CD4-positive, alpha-beta T cell treated with Interleukin-15 for 4 hours (primary cell): ENCODE results near the gene CYP26B1.
"Not testable (repeated sequence)": the region's sequence is repeated elsewhere in the genome, so short reads cannot be mapped to it uniquely, and the experiment has no call there.

Experiments
- DNase-seq: peaks from one replicate; pipeline ENCODE4 v3.0.0-alpha.2; 2020; ENCODE audit warnings: low spot score

Gene CYP26B1

DNA sequence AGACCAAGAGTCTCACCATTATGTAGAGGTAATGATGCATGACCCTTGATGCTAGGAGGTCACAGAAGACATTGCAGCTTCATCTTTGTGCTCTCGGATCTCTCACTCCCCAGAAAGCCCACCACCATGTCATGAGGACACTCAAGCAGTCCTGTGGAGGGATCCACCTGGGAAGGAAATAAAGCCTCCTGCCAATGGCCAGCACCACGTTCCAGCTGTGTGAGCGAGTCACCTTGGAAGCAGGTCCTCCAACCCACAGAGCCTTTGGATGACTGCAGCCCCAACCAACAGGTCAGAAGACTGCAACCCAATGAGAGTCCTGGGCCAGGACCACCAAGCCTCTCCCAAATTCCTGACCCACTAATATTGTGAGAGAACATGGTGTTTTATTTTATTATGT, 38.4 kb downstream of the CYP26B1 start:
- DNase-seq: no peak

GRCh38 chr2:72108121-72108520, 39.5 kb downstream of the CYP26B1 start:
- no peak for DNase-seq

- DNase-seq: no peak
Measured at GRCh38 chr2:72106978-72107377, 40.7 kb downstream of the CYP26B1 start.

DNA sequence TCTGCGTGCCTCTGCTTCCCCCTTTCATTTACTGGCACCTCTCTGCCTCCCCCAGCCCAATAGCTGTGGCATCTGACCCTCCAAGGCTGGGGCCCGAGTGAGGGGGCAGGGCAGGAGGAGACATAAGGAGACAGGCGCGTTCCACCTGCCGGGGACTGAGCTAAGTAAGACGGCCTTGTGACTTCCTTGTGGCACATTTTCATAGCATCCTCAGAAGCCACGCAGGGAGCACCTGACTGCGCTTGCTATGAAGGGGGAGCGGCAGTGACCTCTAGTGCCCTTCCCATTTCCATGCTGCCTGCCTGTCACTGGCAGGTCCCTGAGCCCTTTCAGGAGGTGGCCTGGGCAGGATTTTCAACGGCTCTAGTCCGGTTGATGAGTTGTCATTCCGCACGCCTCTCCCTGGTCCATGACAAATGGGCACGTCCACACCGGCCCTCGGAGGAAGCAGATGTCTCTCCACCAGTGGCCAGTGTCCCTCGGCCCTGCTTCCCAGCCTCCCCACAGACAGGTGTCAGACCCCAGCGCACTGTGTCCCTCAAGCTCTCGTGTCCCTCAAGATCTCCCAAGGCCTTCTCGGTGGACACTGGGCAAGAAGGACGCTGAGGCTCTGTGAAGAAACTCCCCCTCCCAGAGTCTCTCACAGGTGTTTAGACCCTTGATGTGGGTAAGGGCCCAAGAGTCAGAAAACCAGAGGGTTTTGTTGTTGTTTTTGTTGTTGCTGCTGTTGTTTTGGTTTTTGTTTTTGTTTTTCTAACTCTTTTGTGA, 42.7 kb downstream of the CYP26B1 start:
- DNase-seq: no peak

DNA sequence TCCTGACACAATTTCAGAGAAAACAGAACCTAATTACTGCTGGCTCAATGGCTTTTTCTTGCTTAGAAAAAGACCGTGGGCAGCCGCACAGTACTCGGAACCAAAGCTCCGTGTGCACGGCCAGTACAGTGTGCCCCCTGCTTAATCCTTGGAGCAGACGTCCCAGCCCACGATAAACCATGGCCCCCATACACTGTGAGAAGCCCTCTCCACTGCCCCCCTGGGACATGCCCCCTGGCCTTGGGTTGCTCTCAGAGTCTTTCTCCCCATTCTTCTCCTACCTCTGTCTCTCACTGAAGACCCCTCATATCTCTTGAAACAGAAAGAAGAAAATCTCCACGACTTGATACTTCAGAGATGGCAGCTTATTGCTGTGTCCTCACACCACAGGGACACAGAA, 44.0 kb downstream of the CYP26B1 start:
- DNase-seq: no peak

GRCh38 chr2:72103161-72103560, 44.5 kb downstream of the CYP26B1 start:
- no peak for DNase-seq

DNA sequence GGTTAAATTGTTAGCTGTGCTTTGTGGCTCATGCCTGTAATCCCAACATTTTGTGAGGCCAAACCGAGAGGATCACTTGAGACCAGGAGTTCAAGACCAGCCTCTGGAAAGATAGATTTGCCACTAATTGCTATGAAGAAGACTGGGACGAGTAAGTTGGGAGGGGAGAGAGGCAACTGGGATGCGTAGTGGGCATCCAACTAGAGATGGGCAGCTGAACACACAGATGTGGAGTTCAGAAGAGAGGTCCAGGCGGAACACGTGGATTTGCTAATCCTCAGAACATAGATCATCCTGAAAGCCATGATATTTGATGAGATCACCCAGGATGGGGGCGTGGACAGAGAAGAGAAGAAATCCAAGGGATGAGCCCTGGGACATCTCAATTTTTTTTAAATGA, 48.7 kb downstream of the CYP26B1 start:
- DNase-seq: no peak

- no peak for DNase-seq
Measured at GRCh38 chr2:72097276-72097675, 50.4 kb downstream of the CYP26B1 start.

DNA sequence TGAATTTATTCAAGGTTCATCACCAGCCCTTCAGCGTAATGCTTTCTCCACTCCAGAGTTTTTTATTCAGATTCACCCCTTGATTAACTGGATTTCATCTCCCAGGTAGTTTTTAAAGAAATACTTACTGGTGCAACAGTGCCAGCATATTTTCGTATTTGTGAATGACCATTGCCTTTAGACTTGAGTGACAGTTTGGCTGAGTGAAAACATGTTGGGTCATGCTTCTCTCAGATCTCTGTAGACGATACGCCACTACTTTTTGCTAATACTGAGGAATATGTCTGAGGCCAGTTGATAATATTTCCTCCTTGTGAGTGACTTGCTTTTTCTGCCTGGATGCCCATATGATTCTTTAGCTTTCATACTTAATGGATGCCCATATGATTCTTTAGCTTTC, 51.5 kb downstream of the CYP26B1 start:
- no peak for DNase-seq

GRCh38 chr2:72095364-72095763, 52.3 kb downstream of the CYP26B1 start:
- no peak for DNase-seq

DNA sequence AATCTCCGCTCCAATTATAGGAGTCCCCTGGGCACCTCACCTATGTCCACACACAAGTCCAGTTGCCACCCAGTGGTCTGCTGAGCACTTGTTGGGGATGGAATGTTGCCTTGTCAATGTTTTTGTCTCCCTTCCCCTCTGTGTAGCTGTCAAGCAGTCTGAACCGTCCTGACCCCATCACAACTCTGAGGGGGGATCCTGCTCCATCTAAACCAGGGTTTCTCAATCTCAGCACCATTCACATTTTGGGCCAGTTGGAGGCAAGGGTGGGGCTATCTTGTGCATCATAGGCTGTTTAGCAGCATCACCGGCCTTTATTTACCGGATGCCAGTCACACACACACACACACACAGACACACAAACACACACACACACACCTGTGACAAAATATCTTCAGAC, 53.0 kb downstream of the CYP26B1 start:
- DNase-seq: no peak

DNA sequence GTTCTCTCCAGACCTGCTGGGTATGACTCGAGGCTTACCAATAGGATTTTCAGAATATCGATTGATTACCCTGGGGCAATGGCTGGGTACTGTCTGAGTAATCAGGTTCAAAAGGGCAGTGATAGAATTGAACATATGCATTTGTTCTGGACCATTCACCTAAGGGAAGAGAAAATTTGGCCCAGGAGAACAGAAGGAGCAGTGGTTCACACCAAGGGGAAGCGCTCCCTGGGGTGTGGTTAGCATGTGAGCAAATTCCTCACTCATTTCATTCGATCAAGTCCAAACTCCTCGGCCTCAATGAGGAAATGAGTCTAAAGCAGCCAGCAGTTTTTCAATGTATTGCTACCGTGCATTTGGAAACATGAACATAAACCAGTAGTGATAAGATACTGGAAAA, 55.6 kb downstream of the CYP26B1 start:
- no peak for DNase-seq

DNA sequence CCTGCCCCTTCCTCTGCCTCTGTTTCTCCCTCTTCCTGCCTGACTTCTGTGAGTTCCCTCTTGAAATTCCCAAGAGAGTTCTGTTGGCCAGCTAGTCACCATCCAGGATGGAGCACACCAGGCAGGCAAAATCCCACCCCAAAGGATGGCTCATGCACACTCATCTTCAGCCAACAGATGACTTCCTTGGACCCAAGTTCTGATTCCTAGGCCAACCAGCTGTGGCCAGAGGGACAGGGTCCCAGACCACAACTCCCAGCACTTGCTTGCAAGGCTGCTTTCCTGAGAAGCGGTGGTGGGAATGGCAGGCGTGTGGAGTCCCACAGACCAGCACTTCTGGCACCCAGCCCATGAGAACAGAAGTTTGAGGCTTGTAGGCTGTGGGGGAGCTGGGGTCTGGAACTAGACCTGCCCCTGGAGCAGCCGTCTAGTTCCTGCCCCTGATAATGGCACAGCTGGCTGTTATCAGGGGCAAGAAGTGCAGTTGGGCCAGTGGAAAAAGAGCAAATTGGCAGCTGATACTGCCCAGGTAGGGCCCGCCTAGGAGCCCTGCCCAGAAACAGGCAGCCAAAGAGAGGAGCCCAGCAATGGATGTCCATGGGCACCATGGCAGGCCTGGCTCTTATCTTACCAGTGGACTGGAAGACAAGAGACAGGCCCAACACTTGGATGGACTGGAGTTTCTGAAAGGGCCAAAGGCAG, 56.7 kb downstream of the CYP26B1 start:
- DNase-seq: no peak

GRCh38 chr2:72090271-72090720, 57.4 kb downstream of the CYP26B1 start:
- no peak for DNase-seq

DNA sequence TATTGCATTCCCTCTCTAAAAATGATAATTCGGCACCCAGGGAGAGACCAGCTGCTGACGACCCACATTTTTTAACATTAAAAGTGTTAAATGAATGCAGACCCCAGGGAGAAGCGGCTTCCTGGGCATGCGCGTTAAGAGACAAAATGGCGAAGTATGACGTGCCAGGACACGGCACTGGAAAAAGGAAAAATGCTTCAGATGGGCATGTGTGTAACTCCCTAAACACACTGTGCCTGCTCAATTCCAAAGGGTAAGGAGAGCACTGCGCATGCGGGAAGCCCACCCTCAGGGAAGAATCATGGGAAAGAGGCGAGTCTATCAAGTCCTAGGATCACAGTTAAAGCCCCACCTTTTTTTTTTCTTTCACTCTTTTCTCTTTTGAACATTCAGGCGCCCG, 58.1 kb downstream of the CYP26B1 start:
- DNase-seq: no peak

DNA sequence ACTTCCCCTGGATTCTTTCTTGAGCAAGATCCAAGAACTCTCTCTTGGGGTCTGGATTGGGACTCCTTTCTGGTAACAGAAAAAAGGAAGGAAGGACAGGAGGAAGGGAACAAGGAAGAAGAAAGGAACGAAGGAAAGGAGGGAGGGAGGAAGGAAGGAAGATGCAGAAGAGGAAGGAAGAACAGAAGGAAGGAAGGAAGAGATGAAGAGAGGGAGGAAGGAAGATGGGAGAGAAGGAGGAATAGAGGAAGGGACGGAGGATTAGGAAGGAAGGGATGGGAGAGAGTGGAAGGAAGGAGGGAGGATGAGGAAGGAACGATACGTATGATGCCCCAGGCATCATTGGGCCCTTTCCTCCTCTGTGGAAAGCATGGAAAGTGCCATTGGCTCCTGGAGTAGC, 58.6 kb downstream of the CYP26B1 start:
- DNase-seq: no peak

GRCh38 chr2:72086871-72087633, 60.6 kb downstream of the CYP26B1 start:
- not testable (repeated sequence) for DNase-seq

- DNase-seq: no peak
Measured at GRCh38 chr2:72085513-72085912, 62.1 kb downstream of the CYP26B1 start.

DNA sequence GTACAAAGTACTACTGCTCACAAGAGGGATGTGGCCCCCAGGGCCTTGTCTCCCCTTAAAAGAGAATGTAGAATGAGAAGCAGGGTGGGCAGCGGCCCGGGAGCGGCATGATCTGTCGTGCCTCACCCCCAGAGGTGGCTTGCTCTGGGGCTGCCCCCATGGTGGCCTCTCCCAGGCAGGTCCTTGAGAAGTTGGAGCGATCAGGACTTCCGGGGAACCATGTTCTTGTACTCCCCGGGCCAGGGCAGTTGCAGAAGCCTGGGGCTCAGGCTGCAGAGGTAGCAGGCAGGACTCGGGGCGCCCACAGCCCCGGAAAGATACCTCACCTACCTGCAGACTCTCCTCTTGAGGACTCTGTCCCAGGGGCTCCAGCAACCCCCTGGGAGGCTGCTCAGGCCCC, 62.6 kb downstream of the CYP26B1 start:
- no peak for DNase-seq

GRCh38 chr2:72084584-72084976, 63.1 kb downstream of the CYP26B1 start:
- no peak for DNase-seq

DNA sequence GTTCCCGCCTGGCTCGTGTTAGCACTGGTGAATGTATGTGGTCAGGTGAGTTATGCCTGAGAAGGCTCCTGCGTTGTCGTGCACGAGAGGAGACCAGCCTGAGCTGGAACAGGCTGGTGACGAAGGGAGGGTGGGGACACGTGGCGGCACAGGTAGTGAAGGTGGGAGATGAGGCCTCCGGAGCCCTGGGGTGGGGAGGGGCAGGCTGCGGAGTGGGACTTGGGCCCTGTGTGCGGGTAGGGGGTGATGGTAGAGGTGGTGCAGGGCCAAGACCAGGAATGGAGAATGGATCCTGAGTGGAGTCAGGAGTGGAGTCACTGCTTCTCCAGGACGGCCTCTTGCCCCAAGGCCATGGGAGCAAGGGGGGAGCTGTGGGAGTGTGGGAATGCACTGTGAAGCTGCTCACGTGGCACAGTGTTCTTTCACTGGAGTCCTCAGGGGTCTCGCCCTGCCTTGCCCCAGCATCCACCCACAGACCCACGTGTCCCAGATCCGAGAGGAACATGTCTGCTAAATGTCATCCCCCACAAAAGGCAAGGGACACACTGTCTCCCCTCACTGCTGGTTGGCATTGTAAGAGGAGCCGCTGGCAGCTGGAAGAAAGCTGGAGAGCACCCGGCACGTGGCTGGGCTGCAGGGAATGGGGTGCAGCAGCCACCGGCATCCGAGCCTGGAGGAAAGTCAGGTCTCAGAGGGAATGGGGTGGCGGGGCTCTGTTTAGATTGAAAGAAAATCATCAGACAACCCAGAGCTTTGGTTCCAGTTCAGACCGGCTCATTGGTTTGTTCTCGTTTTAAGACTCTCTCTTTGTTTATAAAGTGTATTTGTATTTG, 63.7 kb downstream of the CYP26B1 start:
- no peak for DNase-seq

DNA sequence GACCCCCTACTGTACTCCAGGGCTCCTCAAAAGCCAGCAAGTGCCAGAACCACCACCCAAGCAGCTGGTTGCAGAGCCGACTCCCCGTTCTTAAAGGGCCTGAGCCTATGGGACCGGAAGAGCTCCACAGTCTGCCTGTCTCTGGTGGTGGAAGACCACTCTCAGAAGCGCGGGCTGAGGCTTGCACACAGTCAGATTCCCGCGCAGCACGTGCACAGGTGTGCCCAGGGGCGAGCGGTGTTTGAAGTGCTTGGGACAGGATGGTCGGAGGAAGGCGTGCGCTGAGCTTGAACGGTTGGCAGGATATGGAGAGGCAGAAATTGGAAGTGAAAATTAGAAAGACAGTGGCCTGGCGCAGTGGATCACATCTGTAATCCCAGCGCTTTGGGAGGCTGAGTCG, 64.8 kb downstream of the CYP26B1 start:
- DNase-seq: no peak
